SK-N-SH (cell line): Measurements from ENCODE around the gene SLC18A2. TPM values are rescaled to one million over a fixed set of nuclear protein-coding genes. Genes with fewer than 3 reads are reported as not detected.

Experiments
- CTCF ChIA-PET: fragments of 300-600, 350-600 bp; formaldehyde crosslinking; extraction: SDS; loops from one replicate; lab custom pipeline; 2021; lab: Yijun Ruan, JAX
- POLR2A ChIA-PET: fragments of 350-600 bp; sonication (Branson Sonifier 250); formaldehyde crosslinking; extraction: SDS; loops from one replicate; lab custom pipeline; 2020; ENCODE audit warnings: antibody characterized with exemption, inconsistent platforms; lab: Yijun Ruan, JAX
- DNase-seq: peaks from one replicate; pipeline ENCODE4 v3.0.0; 2012
- H2AFZ ChIP-seq: fragments of 200-600 bp; sonication (generic); 2 replicates; pipeline ENCODE4 v1.8.1; 2016; ENCODE audit warnings: antibody characterized with exemption, mild to moderate bottlenecking, low read depth
- H3F3A ChIP-seq: fragments of 200-600 bp; sonication (generic); replicated peaks from 2 replicates; pipeline ENCODE3; 2016; ENCODE audit warnings: antibody characterized with exemption, mild to moderate bottlenecking; ENCODE audit not compliant: insufficient read depth
- H3K27ac ChIP-seq, 2 experiments: fragments of 200-500 bp in 1 of 2; fragments of 200-600 bp in 1 of 2; sonication (Bioruptor generic) in 1 of 2; sonication (generic), shearing (Covaris generic) in 1 of 2; 2 replicates each; pipeline versions ENCODE4 v1.5.1 to v1.6.1; 2014 to 2016; ENCODE audit warnings: low read depth in 2 of 2, inconsistent platforms in 1 of 2, low read length in 1 of 2, mild to moderate bottlenecking in 1 of 2, mixed read lengths in 1 of 2
- H3K27me3 ChIP-seq: fragments of 200-600 bp; sonication (generic), shearing (Covaris generic); 2 replicates; pipeline ENCODE4 v1.6.1; 2016; ENCODE audit warnings: mixed run types; ENCODE audit not compliant: insufficient read depth
- H3K36me3 ChIP-seq, 2 experiments: fragments of 200-500 bp in 1 of 2; fragments of 200-600 bp in 1 of 2; sonication (Bioruptor generic) in 1 of 2; sonication (generic) in 1 of 2; replicated peaks in 1 of 2; 2 replicates each; pipeline versions ENCODE3 to v1.5.1; 2014 to 2016; ENCODE audit warnings: low read length in 1 of 2, mild to moderate bottlenecking in 1 of 2; ENCODE audit not compliant: insufficient read depth in 2 of 2, control insufficient read depth in 1 of 2
- H3K4me1 ChIP-seq, 2 experiments: fragments of 200-500 bp in 1 of 2; fragments of 200-600 bp in 1 of 2; sonication (Bioruptor generic) in 1 of 2; sonication (generic), shearing (Covaris generic) in 1 of 2; 2 replicates each; pipeline versions ENCODE4 v1.5.1 to v1.6.1; 2014 to 2016; ENCODE audit warnings: low read depth in 1 of 2, low read length in 1 of 2, mixed run types in 1 of 2; ENCODE audit not compliant: insufficient read depth in 2 of 2, control insufficient read depth in 1 of 2
- H3K4me2 ChIP-seq: fragments of 200-600 bp; sonication (generic), shearing (Covaris generic); 2 replicates; pipeline ENCODE4 v1.6.1; 2017; ENCODE audit warnings: mixed run types
- H3K4me3 ChIP-seq, 2 experiments: fragments of 200-500 bp in 1 of 2; fragments of 200-600 bp in 1 of 2; sonication (Bioruptor generic) in 1 of 2; sonication (generic), shearing (Covaris generic) in 1 of 2; 2 replicates each; pipeline versions ENCODE4 v1.5.1 to v1.8.1; 2014 to 2016; ENCODE audit warnings: low read depth in 2 of 2, inconsistent platforms in 1 of 2, low read length in 1 of 2, mild to moderate bottlenecking in 1 of 2, mixed read lengths in 1 of 2, moderate library complexity in 1 of 2
- H3K79me2 ChIP-seq: fragments of 200-600 bp; sonication (generic); 2 replicates; pipeline ENCODE4 v1.8.1; 2017; ENCODE audit warnings: mild to moderate bottlenecking; ENCODE audit not compliant: insufficient read depth
- H3K9ac ChIP-seq: fragments of 200-600 bp; sonication (generic); 2 replicates; pipeline ENCODE4 v1.6.1; 2017; ENCODE audit warnings: mixed run types
- H3K9me2 ChIP-seq: fragments of 200-600 bp; sonication (generic); 2 replicates; pipeline ENCODE4 v1.6.1; 2017; ENCODE audit warnings: mixed run types
- H3K9me3 ChIP-seq: fragments of 200-600 bp; sonication (generic); 2 replicates; pipeline ENCODE4 v1.6.1; 2017; ENCODE audit warnings: mixed run types, mild to moderate bottlenecking, moderate library complexity
- H4K20me1 ChIP-seq: fragments of 200-600 bp; sonication (generic); 2 replicates; pipeline ENCODE4 v1.6.1; 2017; ENCODE audit warnings: mild to moderate bottlenecking, mixed run types; ENCODE audit not compliant: insufficient read depth
- ELF1 ChIP-seq: IDR thresholded peaks from 2 replicates; pipeline ENCODE4 v1.4.0; 2012
- EP300 ChIP-seq, 2 experiments: IDR thresholded peaks; 2 replicates each; pipeline versions ENCODE4 v1.4.0 to v1.6.1; 2012; ENCODE audit warnings: borderline replicate concordance in 1 of 2, low read depth in 1 of 2, low read length in 1 of 2
- GATA2 ChIP-seq: sonication (generic); formaldehyde crosslinking; IDR thresholded peaks from 2 replicates; pipeline ENCODE4 v1.5.0; 2020; ENCODE audit warnings: mild to moderate bottlenecking, missing genetic modification reagents
- MXI1 ChIP-seq: IDR thresholded peaks from 2 replicates; pipeline ENCODE4 v1.6.1; 2012; ENCODE audit warnings: mild to moderate bottlenecking, low read depth, low read length, improper control_type of control experiment
- NFIC ChIP-seq: IDR thresholded peaks from 2 replicates; pipeline ENCODE4 v1.4.0; 2012; ENCODE audit warnings: borderline replicate concordance
- PBX3 ChIP-seq: IDR thresholded peaks from 2 replicates; pipeline ENCODE4; 2012
- POLR2AphosphoS5 ChIP-seq: IDR thresholded peaks from 2 replicates; pipeline ENCODE4 v1.6.1; 2012; ENCODE audit warnings: low read depth, low read length
- RAD21 ChIP-seq: IDR thresholded peaks from 2 replicates; pipeline ENCODE4 v1.6.1; 2012; ENCODE audit warnings: mild to moderate bottlenecking, low read length
- REST ChIP-seq: IDR thresholded peaks from 2 replicates; pipeline ENCODE4 v1.6.1; 2012; ENCODE audit warnings: mild to moderate bottlenecking, low read depth, low read length, moderate library complexity
- SIN3A ChIP-seq: IDR thresholded peaks from 2 replicates; pipeline ENCODE4 v1.6.1; 2012; ENCODE audit warnings: low read depth, mild to moderate bottlenecking, low read length, moderate library complexity, borderline replicate concordance
- TAF1 ChIP-seq: IDR thresholded peaks from 2 replicates; pipeline ENCODE4 v1.6.1; 2012; ENCODE audit warnings: low read depth, mild to moderate bottlenecking, low read length, moderate library complexity, borderline replicate concordance
- WGBS: methylation state at CpG from one replicate; pipeline ENCODE4 v1.1.6; 2017; ENCODE audit warnings: low lambda C conversion rate; 5-methylcytosine and 5-hydroxymethylcytosine counted together
- polyA plus RNA-seq, 3 experiments: library from polyadenylated mRNA; depleted of rRNA; stranded (reverse); fragments of >200 nt; gene quantifications; 2 replicates each; pipeline ENCODE4 v1.2.3, GENCODE V29; 2012

SLC18A2 gene
- polyA plus RNA-seq, 1 of the 3 experiments (the other 2 are of a cell fraction), result not detected

DNA sequence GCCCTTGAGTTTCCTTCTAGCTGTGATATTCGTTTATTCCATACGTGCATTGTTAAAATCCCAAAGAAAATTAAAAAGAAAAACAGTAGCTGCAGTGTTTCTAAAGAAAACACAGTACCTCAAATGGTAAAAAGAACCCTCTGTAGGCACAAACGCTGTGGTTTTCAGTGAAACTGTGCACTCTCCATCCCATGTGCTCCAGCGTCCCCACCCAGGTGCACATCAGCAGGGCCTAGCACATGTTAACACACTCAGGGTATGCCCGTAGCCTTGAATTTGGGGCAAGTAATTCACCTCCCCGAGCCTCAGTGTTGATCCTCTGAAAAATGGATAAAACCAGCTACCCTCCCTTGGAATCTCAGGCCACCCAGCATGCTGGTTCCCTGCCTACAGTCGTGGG is 9.5 kb downstream of the SLC18A2 start:
- POLR2A ChIA-PET, result no interaction called here
- Histone ChIP-seq H3K36me3 (no peaks in the 10 kb centered on the region), H3K9me2 (no peaks in the 10 kb centered on the region), H2AFZ (no peak overlapping the region), H3K27me3 (no peaks in the 10 kb centered on the region; the same call in 1 of the 2 replicates), H3K27ac (no peak overlapping the region), H3F3A (no peaks in the 10 kb centered on the region), H3K79me2 (no peaks in the 10 kb centered on the region), H3K9me3 (no peaks in the 10 kb centered on the region), H3K4me2 (no peak overlapping the region), H3K4me1 (peaks cover 0 to 12% of the 10 kb centered on the region in 2 experiments; a peak in 2 of 4 replicates), H3K4me3 (no peak overlapping the region), H3K9ac (no peak overlapping the region), H4K20me1 (no peaks in the 10 kb centered on the region)
- CTCF ChIA-PET, result interaction anchor here (4.7 to 12.6 kb wide), 2 partner anchors 34 to 67 kb away, joined by 38 to 92 read pairs; no protein-coding TSS in a partner anchor
- DNase-seq, result no peak
- TF ChIP-seq RAD21 (no peak), PBX3 (no peak), SIN3A (no peak), ELF1 (no peak), REST (no peak), NFIC (no peak), GATA2 (CRISPR knock-in tag) (no peak), EP300 (IDR thresholded peaks at IDR 0.05; ENCODE audit: borderline replicate concordance in 1 of 2, low read depth in 1 of 2, low read length in 1 of 2) (no peak)
- 29% methylated on average over 7 of the region's 7 CpGs for WGBS

- H3K4me2 ChIP-seq, result no peak overlapping the region
- POLR2A ChIA-PET, result no interaction called here
- H3K4me1 ChIP-seq, result peaks cover 0 to 13% of the 10 kb centered on the region in 2 experiments; a peak in 2 of 4 replicates
- H4K20me1 ChIP-seq, result no peaks in the 10 kb centered on the region
- no peak overlapping the region for H3K27ac ChIP-seq
- no peak for DNase-seq
- H3K4me3 ChIP-seq, result no peak overlapping the region
- CTCF ChIA-PET, result interaction anchor here (1.0 kb wide), 1 partner anchor 37 kb away, joined by 6 read pairs; no protein-coding TSS in a partner anchor
- no peaks in the 10 kb centered on the region for H3K9me2 ChIP-seq
- no peak overlapping the region for H3K9ac ChIP-seq
- H3K27me3 ChIP-seq, result no peaks in the 10 kb centered on the region; the same call in 1 of the 2 replicates
- TF ChIP-seq REST, result no peak
- no peak for TF ChIP-seq POLR2AphosphoS5
- TF ChIP-seq TAF1, result no peak
- TF ChIP-seq MXI1, result no peak
- TF ChIP-seq SIN3A, result no peak
- TF ChIP-seq, all 33 proteins: peak for 0
- WGBS, result 61% methylated on average over 5 of the region's 9 CpGs
- no peaks in the 10 kb centered on the region for H3K36me3 ChIP-seq
- H3F3A ChIP-seq, result no peaks in the 10 kb centered on the region
- no peak overlapping the region for H2AFZ ChIP-seq
- no peaks in the 10 kb centered on the region for H3K9me3 ChIP-seq
- H3K79me2 ChIP-seq, result no peaks in the 10 kb centered on the region
Measured at GRCh38 chr10:117253908-117254307, 13.0 kb downstream of the SLC18A2 start.
